HG02678 (cell line): ENCODE measurements around the gene PTPRR.
"Not testable (repeated sequence)": the region's sequence is repeated elsewhere in the genome, so short reads cannot be mapped to it uniquely, and the experiment has no call there.

Source experiments
- ATAC-seq: cut with Tn5 transposase; IDR thresholded peaks from one replicate; pipeline ENCODE4 v1.9.1; 2021; ENCODE audit warnings: mild to moderate bottlenecking, moderate library complexity; ENCODE audit not compliant: unreplicated experiment

PTPRR gene

GRCh38 chr12:70842942-70843341 is 77.6 kb downstream of the PTPRR start:
- no peak for ATAC-seq

DNA sequence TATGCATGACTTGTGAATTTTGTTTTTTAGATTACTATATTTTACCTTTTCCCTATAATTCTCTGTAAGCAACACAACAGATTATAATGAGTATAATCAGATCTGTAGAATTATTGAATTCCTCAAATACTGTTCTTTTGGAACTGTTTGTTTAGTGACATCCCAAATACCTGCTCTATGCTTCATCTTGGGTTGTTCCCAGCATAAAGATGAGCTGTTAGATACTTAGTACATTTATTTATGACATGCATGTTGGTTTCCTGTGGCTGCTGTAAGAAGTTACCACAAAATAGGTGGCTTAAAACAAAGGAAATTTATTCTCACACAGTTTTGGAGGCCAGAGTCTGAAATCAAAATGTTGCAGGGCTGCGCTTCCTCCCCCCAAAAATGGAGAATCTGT is 78.4 kb downstream of the PTPRR start:
- no peak for ATAC-seq

DNA sequence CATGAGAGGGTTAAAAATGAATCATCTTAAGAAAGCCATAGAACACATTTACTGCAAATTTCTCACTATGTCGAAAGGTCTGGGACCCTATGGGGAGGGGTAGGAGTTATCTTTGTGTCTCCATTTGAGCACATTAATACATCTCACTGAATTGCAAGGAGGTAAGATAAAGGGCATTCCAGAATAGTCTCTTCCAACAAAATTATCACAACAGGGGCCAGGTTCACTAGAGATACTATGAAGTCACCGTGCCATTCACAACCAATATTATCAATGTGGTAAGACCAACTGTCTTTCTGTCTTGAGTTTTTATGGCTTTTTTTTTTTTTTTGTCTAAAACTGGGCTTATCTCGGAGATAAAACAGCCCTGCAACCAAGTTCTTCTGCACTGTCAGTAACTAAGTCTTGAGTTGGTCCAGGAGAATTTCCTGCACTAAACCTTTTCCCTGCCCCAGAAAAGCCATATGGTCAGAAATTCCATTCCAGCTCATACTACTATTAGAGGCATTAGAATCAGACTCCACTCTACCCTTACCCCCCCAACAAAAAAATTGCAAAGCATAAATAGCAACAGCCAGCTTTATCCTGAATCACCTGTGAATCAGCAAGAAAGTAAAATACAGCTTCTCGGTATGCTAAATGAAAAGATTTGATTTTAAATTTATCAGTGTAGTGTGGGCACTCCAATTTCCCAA is 79.7 kb downstream of the PTPRR start:
- no peak for ATAC-seq

GRCh38 chr12:70839544-70839943 is 81.0 kb downstream of the PTPRR start:
- ATAC-seq = no peak

GRCh38 chr12:70838127-70838526 is 82.4 kb downstream of the PTPRR start:
- no peak for ATAC-seq

DNA sequence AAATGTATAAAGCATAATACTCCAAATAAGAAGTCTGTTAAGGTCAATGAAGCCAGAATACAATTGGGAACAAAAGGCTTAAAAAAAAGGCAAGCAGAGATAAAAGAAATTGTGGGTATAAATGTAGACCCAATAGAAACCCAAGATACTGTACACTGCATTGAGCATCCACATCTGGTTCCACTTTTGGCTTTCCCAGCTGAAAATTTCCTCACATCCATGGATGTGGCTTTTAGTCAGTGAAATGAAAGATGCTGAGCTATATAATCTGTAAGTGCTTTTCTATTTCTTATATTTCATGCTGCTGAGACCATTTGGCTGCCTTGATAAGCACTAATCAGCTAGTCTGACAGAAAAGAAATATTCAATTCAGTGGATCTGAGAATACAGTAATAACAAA is 83.5 kb downstream of the PTPRR start:
- ATAC-seq = no peak

DNA sequence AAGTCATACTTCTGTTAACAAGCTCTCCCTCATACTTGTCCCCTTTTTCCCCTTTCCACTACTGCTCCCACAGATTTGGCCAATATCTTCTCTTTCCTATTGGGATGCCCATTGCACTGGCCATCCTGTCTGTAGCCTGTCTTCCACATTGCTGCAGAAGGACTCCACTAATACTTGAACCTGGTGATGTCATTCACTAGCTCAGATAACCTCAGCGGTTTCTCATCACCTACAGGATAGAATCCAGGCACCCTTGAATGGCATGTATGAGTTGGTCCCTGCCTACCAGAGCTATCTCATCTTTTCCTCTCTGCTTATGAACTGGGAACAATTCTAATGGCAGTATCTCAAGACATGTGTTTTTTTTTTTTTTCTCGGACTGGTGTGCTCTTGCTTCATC is 84.6 kb downstream of the PTPRR start:
- ATAC-seq = no peak

DNA sequence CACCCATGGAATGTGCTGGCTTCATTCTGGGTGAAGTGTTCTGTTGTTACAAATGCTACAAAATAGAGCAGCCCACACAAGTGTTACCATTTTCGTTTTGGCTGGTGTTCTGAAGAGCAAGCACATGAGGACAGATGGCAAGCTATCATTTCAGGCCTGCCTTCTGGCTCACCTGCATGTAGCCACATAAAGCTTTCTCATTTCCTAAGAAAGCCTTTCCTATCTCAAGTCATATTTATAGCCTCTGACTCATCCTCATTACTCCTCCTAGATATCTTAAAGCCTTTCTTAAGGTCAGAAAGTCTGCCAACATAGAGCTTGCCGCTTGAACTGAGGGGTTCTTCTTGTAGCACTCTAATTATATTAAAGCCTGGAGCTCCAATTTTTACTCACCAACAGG is 89.0 kb downstream of the PTPRR start:
- ATAC-seq = no peak

DNA sequence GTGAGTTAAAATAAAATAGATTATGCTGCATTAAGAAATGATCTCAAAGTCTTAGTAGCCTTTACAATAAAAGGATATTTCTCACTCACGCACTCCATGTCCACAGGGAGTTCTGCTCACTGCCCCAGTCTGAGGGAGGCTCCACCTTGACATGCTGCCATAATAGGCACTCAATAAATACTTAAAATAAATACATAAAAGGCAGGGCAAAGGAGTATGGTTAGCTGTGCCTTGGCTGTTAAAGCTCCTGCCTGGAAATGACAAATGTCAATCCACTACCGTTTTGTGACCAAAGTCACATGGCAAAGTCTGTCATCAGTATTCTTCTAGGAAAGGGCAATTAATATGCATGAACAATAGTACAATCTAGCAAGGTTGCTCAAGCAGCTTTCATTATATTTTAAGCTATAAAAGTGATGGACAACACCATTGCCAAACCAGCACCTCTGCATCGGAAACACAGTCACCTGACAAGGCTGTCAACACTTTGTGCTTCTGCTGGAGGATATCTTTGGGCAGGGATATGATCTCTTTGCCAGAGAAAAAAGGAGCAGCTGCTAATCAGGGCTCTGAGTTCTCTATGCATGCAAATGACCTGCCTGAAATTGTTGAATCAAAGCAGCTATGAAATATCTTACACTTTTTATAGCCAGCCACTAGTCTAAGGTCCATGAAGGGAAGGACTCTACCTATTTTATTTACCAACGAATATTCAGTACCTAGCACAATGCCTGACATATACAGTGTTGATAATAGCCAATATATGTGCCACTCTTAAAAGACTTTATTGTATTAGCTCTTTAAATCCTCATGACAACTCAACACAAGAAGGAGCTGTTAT is 90.1 kb downstream of the PTPRR start:
- no peak for ATAC-seq

DNA sequence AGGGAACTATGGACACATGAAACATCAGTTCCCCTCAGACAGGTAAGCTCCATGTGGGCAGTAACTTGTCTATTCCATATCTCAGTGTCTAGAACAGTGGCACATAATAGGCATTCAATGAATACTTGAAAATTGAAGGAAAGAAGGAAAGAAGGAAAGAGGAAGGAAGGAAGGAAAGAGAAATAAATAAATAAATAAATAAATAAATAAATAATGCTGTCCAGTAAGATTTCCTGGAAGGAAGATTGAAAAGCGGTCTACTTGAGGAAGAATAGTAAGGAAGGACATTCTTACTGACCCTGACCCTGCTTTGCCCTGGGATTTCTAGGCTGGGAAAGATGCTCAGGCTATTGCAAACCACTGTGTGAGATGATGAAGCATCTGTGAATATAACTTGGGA is 91.5 kb downstream of the PTPRR start:
- ATAC-seq = no peak

DNA sequence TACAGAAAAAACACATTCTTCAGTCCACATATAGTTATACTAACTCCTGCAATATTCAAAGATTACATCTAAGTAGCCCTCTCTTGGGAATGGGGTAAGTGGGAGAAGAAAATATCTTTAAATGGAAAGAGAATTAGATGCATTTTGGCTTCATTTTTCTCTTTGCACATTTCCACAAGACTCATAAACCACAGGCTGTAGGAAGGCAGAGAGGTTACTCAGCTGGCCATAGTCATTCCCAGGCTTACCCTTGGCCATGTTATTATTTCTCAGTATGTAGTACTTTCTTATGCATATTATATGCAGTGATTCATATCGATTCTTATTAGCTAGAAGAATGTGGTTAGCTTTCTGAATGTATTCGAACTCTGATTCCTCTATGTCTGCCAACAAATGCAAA is 92.2 kb downstream of the PTPRR start:
- ATAC-seq = no peak

GRCh38 chr12:70826156-70826555 is 94.4 kb downstream of the PTPRR start:
- ATAC-seq = no peak

DNA sequence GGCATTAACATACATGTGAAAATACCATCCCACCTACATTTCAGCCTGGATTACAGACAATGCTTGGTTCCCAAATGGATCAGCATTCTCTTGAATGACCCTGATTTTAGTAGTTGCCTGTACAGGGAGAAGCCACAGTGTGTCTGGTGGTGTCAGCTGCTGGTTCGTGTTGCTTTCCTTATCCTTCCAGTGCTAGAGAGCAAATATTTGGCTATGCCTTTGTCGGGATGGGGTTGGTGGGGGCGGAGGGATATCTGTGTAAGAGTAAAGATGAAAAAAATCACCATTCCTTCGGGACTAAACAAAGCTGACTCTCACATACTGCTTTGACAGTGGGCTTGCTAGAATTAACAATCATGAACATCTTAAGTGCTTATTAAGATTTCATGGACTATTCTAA is 96.0 kb downstream of the PTPRR start:
- ATAC-seq = no peak

DNA sequence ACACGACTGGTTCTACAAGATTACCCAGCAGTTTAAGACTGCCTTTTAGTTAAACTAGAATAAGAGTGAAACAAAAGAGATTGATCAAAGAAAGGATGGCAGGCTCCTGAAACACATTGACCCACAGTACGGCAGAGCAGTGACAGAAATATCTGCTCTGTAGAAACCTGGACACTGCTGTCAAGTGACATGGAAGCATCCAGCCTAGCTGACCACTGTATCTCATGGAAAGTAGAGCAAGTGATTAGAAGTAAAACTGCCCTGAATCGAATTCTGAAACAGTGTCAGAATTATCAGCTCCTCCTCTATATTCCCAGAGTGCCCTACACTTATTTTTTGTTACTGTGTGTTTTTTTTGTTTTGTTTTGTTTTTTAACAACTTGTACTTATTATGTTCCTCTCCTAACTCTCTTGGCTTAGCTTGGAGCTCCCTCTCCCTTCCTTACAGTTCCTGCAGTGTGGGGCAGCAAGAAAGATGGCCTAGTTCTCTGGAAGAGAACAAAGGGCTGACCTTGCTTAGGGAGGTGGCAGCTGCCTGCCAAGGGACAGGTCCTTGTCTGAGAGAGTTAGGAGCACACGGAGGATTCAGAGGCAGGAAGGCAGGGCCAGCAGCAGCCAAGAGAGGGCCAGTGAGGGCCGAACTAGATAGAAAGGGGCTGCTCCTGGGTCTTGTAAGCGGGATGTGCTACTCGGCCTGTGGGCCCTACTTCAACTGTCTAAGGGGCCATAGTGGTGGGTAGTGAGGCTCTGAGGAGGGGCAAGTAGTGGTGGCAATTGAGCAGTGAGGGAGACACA is 97.2 kb downstream of the PTPRR start:
- ATAC-seq = no peak

GRCh38 chr12:70822412-70822811 is 98.1 kb downstream of the PTPRR start:
- no peak for ATAC-seq

DNA sequence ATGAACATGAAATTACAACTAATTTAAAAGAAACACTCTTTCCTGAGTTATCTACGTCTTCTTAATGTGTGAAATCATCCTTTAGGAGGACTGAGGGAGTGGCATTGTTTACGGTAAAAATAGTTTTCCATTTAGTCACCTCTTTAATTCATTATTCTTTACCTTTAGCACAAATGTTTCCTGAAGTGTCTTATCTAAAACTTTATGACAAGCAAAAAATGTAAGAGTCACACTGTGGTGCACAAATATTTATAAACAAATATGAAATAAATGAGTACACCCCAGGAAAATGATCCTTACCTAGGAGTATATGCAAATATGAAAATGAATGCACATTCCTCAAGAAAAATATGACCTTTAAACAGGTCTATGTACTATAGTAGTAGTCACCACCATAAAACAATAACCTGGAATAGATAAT is 104.6 kb downstream of the PTPRR start:
- ATAC-seq = no peak

- no peak for ATAC-seq
These were observed 105.5 kb downstream of the PTPRR start for GRCh38 chr12:70815056-70815455.

- no peak for ATAC-seq
These were observed 107.0 kb downstream of the PTPRR start for GRCh38 chr12:70813559-70813958.

- ATAC-seq = no peak
These were observed 108.4 kb downstream of the PTPRR start for GRCh38 chr12:70812136-70812535.

DNA sequence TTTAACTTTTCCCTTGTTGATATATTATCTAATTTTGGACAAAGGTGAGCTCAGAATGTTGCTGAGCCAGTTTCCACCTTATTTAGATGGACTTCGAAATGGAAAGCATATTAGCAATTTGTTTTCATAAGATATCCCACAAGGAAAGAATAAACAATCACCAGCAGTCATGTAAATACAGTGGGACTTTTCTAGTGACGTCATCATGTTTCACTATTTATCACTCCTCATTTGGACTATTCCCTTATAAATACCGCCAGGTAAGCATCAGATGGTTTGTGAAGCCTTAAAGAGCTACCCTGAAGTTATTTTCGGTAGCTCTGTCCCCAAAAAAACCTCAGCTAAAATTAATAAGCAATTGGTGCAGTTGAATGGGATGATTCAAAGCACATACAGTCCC is 110.7 kb downstream of the PTPRR start:
- no peak for ATAC-seq

DNA sequence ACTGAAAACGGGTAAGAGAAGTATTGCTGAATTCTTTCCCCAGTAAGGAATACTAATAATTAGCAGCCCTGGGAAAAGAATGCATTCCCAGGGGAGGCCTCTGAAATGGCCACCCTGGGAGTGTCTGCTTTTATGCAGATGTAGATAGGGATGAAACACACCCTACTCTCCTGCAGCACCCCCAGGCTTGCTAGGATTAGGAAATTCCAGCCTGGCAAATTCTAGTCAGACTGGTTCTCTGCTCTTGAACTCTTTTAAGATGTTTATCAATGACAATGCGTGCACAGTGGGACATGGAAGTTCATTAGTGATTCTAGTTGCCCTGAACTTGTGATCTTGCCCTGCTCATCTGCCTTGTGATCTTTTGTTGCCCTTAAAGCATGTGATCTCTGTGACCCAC is 112.5 kb downstream of the PTPRR start:
- not testable (repeated sequence) for ATAC-seq

GRCh38 chr12:70806827-70807226 is 113.7 kb downstream of the PTPRR start:
- ATAC-seq = no peak
